HepG2 (cell line): ENCODE results near the gene RNF175. TPM values are rescaled to one million over a fixed set of nuclear protein-coding genes. Genes with fewer than 3 reads are reported as not detected.
A peak's percentile ranks its signal among the peaks of the same experiment; 100 is the strongest.

ENCODE experiments used
- ATAC-seq: fragments of 200-7000 bp; cut with Tn5 transposase; 3 replicates; pipeline ENCODE4 v1.9.1; 2020; ENCODE audit warnings: mild to moderate bottlenecking, moderate library complexity
- BruUV-seq: library from RNA; stranded (reverse); fragments of 400-500 nt; replicated peaks from 2 replicates; lab custom pipeline; 2021; lab: Mats Ljungman, UMichigan
- CTCF ChIA-PET: fragments of 300-600 bp; formaldehyde crosslinking; extraction: SDS; loops from one replicate; lab custom pipeline; 2021; ENCODE audit warnings: low total read pairs, inconsistent platforms, low intra/inter-chr PET ratio; lab: Yijun Ruan, JAX
- POLR2A ChIA-PET: fragments of 350-600 bp; sonication (Branson Sonifier 250); formaldehyde crosslinking; loops from one replicate; lab custom pipeline; 2020; ENCODE audit warnings: antibody characterized with exemption, inconsistent platforms; lab: Yijun Ruan, JAX
- DNase-seq: peaks from one replicate; pipeline ENCODE4 v3.0.0-alpha.2; 2015; ENCODE audit warnings: low spot score
- FAIRE-seq: peaks from 3 replicates; lab custom pipeline; 2011; peaks lifted over from hg19 to GRCh38; lab: Jason Lieb, UNC
- H2AFZ ChIP-seq: one replicate; pipeline ENCODE4 v1.6.1; 2011; ENCODE audit warnings: low read length, inconsistent platforms
- H3K27ac ChIP-seq: fragments of 300-600 bp; 3 replicates; pipeline ENCODE4 v1.8.0; 2011; ENCODE audit warnings: mixed run types, mild to moderate bottlenecking, mixed read lengths, low read length, inconsistent platforms; ENCODE audit not compliant: insufficient read depth; ENCODE audit errors: extremely low read length
- H3K27me3 ChIP-seq, 2 experiments: fragments of 200-600 bp in 1 of 2; 2 replicates in 1 of 2; 3 replicates in 1 of 2; pipeline versions ENCODE4 v1.6.0 to v1.8.0; 2011; ENCODE audit warnings: low read length in 2 of 2, mild to moderate bottlenecking in 2 of 2, moderate library complexity in 2 of 2, inconsistent platforms in 1 of 2; ENCODE audit not compliant: insufficient read depth in 2 of 2, control insufficient read depth in 1 of 2
- H3K36me3 ChIP-seq, 2 experiments: fragments of 200-600 bp in 1 of 2; replicated peaks in 1 of 2; 2 replicates in 1 of 2; 3 replicates in 1 of 2; pipeline versions ENCODE4 v1.5.1 to v1.8.0; 2011; ENCODE audit warnings: low read length in 2 of 2, inconsistent platforms in 1 of 2; ENCODE audit not compliant: insufficient read depth in 2 of 2, control insufficient read depth in 1 of 2
- H3K4me1 ChIP-seq: 2 replicates; pipeline ENCODE4 v1.5.1; 2012; ENCODE audit warnings: low read length, inconsistent platforms; ENCODE audit not compliant: insufficient read depth
- H3K4me2 ChIP-seq: 2 replicates; pipeline ENCODE4 v1.6.0; 2011; ENCODE audit warnings: low read depth, low read length, inconsistent platforms
- H3K4me3 ChIP-seq, 3 experiments: fragments of 200-600 bp in 1 of 3; sonication (generic), shearing (Covaris generic) in 1 of 3; replicated peaks in 1 of 3; 2 replicates each; pipeline ENCODE4 v1.5.1; 2011 to 2016; ENCODE audit warnings: low read length in 3 of 3, inconsistent platforms in 2 of 3, low read depth in 2 of 3, mild to moderate bottlenecking in 2 of 3, control low read depth in 1 of 3, mixed read lengths in 1 of 3; ENCODE audit not compliant: insufficient read depth in 1 of 3
- H3K79me2 ChIP-seq: one replicate; pipeline ENCODE4 v1.6.1; 2011; ENCODE audit warnings: low read length, inconsistent platforms; ENCODE audit not compliant: insufficient read depth
- H3K9ac ChIP-seq: 2 replicates; pipeline ENCODE4 v1.6.0; 2011; ENCODE audit warnings: mild to moderate bottlenecking, low read depth, low read length, inconsistent platforms; ENCODE audit not compliant: insufficient read depth
- H3K9me3 ChIP-seq: 2 replicates; pipeline ENCODE4 v1.5.1; 2012; ENCODE audit warnings: mild to moderate bottlenecking, low read length
- H4K20me1 ChIP-seq: 2 replicates; pipeline ENCODE4 v1.6.0; 2011; ENCODE audit warnings: inconsistent platforms, mild to moderate bottlenecking, low read length, moderate library complexity; ENCODE audit not compliant: insufficient read depth
- CEBPB ChIP-seq: IDR thresholded peaks from 2 replicates; pipeline ENCODE4 v1.6.1; 2011; ENCODE audit warnings: low read depth, low read length, improper control_type of control experiment, borderline replicate concordance
- JUN ChIP-seq: sonication (generic); formaldehyde crosslinking; IDR thresholded peaks from 2 replicates; pipeline ENCODE4 v1.4.0; 2020; ENCODE audit warnings: mild to moderate bottlenecking, missing genetic modification reagents
- ZNF264 ChIP-seq: sonication (generic); formaldehyde crosslinking; IDR thresholded peaks from 2 replicates; pipeline ENCODE4 v1.4.0; 2020; ENCODE audit warnings: missing genetic modification reagents
- ZNF407 ChIP-seq: sonication (generic); formaldehyde crosslinking; IDR thresholded peaks from one replicate; pipeline ENCODE4 v1.5.1; 2020; ENCODE audit warnings: mild to moderate bottlenecking, missing genetic modification reagents; ENCODE audit errors: not compliant biosample characterization
- ZNF563 ChIP-seq: sonication (generic); formaldehyde crosslinking; IDR thresholded peaks from 2 replicates; pipeline ENCODE4 v1.8.0; 2022; ENCODE audit warnings: mild to moderate bottlenecking, moderate library complexity, missing genetic modification reagents
- ZNF598 ChIP-seq: sonication (generic); formaldehyde crosslinking; IDR thresholded peaks from 2 replicates; pipeline ENCODE4 v1.5.1; 2020; ENCODE audit warnings: mild to moderate bottlenecking, missing genetic modification reagents, borderline replicate concordance
- ZNF724P ChIP-seq: sonication (generic); formaldehyde crosslinking; IDR thresholded peaks from 2 replicates; pipeline ENCODE4 v1.8.0; 2022; ENCODE audit warnings: missing genetic modification reagents, borderline replicate concordance
- ZSCAN29 ChIP-seq: sonication (generic); formaldehyde crosslinking; conservative IDR thresholded peaks from 2 replicates; pipeline ENCODE4 v1.4.0; 2020; ENCODE audit warnings: mild to moderate bottlenecking, missing genetic modification reagents
- WGBS: methylation state at CpG from one replicate; pipeline ENCODE4 v1.1.6; 2017; ENCODE audit warnings: low lambda C conversion rate; 5-methylcytosine and 5-hydroxymethylcytosine counted together
- in situ Hi-C: cut with HindIII; loops from 2 replicates; pipeline ENCODE4 v1.10.0; 2017; ENCODE audit warnings: low pct_unique_long_range_greater_than_20kb; ENCODE audit not compliant: extremely low pct_ligation_motif_present
- intact Hi-C: fragments of 100-400 bp; cut with micrococcal nuclease; formaldehyde crosslinking; loops from one replicate; pipeline ENCODE4 v1.10.0; 2022; ENCODE audit not compliant: unreplicated experiment
- polyA plus RNA-seq, 8 experiments: library from polyadenylated mRNA; depleted of rRNA in 3 of 8; stranded (reverse) in 7 of 8; unstranded in 1 of 8; fragments of >200 nt; fragmentation: Illumina TruSeq in 4 of 8; extraction: Trizol in 4 of 8; gene quantifications; 2 replicates each; pipeline versions ENCODE4 v1.2.1 to v1.2.3, GENCODE V29; 2011 to 2016; ENCODE audit warnings: low read depth in 4 of 8, missing spikeins in 1 of 8, mixed read lengths in 1 of 8; ENCODE audit not compliant: insufficient read depth in 1 of 8
- total RNA-seq, 5 experiments: library from RNA; depleted of rRNA; stranded (reverse); fragments of >200 nt; fragmentation: Illumina TruSeq; extraction: Trizol; gene quantifications; 2 replicates each; pipeline ENCODE4 v1.2.3, GENCODE V29; 2016; ENCODE audit warnings: low read depth in 1 of 5

The RNF175 gene
- total and polyA plus RNA-seq, 2 of the 13 experiments (the other 11 are each of a cell fraction or from before 2014, with no cell fraction given): not detected

DNA sequence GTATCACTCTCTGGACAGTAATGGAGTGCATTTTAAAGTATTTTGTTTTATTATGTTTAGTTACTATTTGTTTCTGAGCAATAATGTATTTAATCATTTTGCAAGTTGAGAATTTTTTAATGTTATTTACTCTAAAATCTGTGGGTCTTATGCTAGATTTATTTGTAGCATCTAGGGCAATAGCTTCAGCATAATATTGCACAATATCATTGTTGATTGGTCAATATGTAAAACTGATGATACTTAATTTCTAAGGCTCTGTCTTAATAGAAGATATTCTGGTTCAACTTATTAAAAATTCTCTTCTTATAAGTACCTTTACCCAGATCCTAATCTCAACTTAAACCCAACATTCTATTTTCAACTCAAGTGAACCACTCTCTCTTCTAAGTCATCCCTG is 17.6 kb upstream of the RNF175 start:
- Histone ChIP-seq H3K36me3 (no peaks in the 10 kb centered on the region), H4K20me1 (no peaks in the 10 kb centered on the region), H3K4me3 (no peak overlapping the region), H3K9ac (no peak overlapping the region), H2AFZ (no peak overlapping the region), H3K79me2 (no peaks in the 10 kb centered on the region), H3K9me3 (no peaks in the 10 kb centered on the region), H3K27me3 (peaks cover 3 to 14% of the 10 kb centered on the region in 2 experiments; a peak in 3 of 5 replicates), H3K4me1 (no peaks in the 10 kb centered on the region), H3K4me2 (no peak overlapping the region), H3K27ac (no peak overlapping the region)
- ChIA-PET CTCF (no interaction called here), POLR2A (no interaction called here)
- ATAC-seq: no peak
- no peak for DNase-seq
- no peak for FAIRE-seq
- in situ Hi-C loops: no loop called here
- TF ChIP-seq CEBPB (peak; percentile 77), ZNF264 (CRISPR knock-in tag) (no peak)
- intact Hi-C loops: no loop called here
- no TSS peak for BruUV-seq

GRCh38 chr4:153776601-153777000 is 16.8 kb upstream of the RNF175 start:
- no peaks in the 10 kb centered on the region for H3K36me3 ChIP-seq
- no peak for ATAC-seq
- H3K4me1 ChIP-seq: no peaks in the 10 kb centered on the region
- no peaks in the 10 kb centered on the region for H4K20me1 ChIP-seq
- in situ Hi-C loops (no loop called here), intact Hi-C loops (no loop called here)
- no peak overlapping the region for H3K4me3 ChIP-seq
- POLR2A ChIA-PET: no interaction called here
- peaks cover 3 to 12% of the 10 kb centered on the region in 2 experiments; a peak in 3 of 5 replicates for H3K27me3 ChIP-seq
- no peak overlapping the region for H3K9ac ChIP-seq
- no peak for DNase-seq
- no peaks in the 10 kb centered on the region for H3K9me3 ChIP-seq
- BruUV-seq: no TSS peak
- 2% methylated on average over 3 of the region's 3 CpGs for WGBS
- no peak overlapping the region for H2AFZ ChIP-seq
- H3K27ac ChIP-seq: no peak overlapping the region
- FAIRE-seq: no peak
- CTCF ChIA-PET: no interaction called here
- no peak overlapping the region for H3K4me2 ChIP-seq
- H3K79me2 ChIP-seq: no peaks in the 10 kb centered on the region
- no peak for TF ChIP-seq ZSCAN29 (CRISPR knock-in tag)
- no peak for TF ChIP-seq ZNF598
- TF ChIP-seq ZNF724P: no peak
- no peak for TF ChIP-seq JUN (CRISPR knock-in tag)
- TF ChIP-seq ZNF407 (CRISPR knock-in tag): no peak
- TF ChIP-seq ZNF563 (CRISPR knock-in tag): no peak
